Measurements from ENCODE around the gene IL20RB.

Gene IL20RB

GRCh38 chr3:137039570-137039969 is 81.8 kb downstream of the IL20RB start:
- TF ChIP-seq, protein P1, sequence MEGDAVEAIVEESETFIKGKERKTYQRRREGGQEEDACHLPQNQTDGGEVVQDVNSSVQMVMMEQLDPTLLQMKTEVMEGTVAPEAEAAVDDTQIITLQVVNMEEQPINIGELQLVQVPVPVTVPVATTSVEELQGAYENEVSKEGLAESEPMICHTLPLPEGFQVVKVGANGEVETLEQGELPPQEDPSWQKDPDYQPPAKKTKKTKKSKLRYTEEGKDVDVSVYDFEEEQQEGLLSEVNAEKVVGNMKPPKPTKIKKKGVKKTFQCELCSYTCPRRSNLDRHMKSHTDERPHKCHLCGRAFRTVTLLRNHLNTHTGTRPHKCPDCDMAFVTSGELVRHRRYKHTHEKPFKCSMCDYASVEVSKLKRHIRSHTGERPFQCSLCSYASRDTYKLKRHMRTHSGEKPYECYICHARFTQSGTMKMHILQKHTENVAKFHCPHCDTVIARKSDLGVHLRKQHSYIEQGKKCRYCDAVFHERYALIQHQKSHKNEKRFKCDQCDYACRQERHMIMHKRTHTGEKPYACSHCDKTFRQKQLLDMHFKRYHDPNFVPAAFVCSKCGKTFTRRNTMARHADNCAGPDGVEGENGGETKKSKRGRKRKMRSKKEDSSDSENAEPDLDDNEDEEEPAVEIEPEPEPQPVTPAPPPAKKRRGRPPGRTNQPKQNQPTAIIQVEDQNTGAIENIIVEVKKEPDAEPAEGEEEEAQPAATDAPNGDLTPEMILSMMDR (IDR thresholded peaks at IDR 0.05; ENCODE audit: low read depth, low read length) = no peak
- DNase-seq = no peak
- Histone ChIP-seq H3K4me3 (ENCODE audit: low read depth, low read length) (no peak overlapping the region), H3K9me3 (no peaks in the 10 kb centered on the region), H3K36me3 (no peaks in the 10 kb centered on the region), H3K27me3 (no peaks in the 10 kb centered on the region), H3K4me1 (no peaks in the 10 kb centered on the region)

GRCh38 chr3:137041251-137041650 is 83.5 kb downstream of the IL20RB start:
- Histone ChIP-seq H3K36me3 (no peaks in the 10 kb centered on the region), H3K4me3 (ENCODE audit: low read depth, low read length) (no peak overlapping the region), H3K4me1 (no peaks in the 10 kb centered on the region), H3K27me3 (no peaks in the 10 kb centered on the region), H3K9me3 (no peaks in the 10 kb centered on the region)
- TF ChIP-seq, protein P1 (IDR thresholded peaks at IDR 0.05; ENCODE audit: low read depth, low read length) = no peak
- DNase-seq = no peak

GRCh38 chr3:137041686-137042085 is 83.9 kb downstream of the IL20RB start:
- Histone ChIP-seq H3K36me3 (no peaks in the 10 kb centered on the region), H3K4me3 (ENCODE audit: low read depth, low read length) (no peak overlapping the region)
- TF ChIP-seq, protein P1 (IDR thresholded peaks at IDR 0.05; ENCODE audit: low read depth, low read length) = no peak

GRCh38 chr3:137046747-137047146 is 89.0 kb downstream of the IL20RB start:
- TF ChIP-seq, protein P1 (IDR thresholded peaks at IDR 0.05; ENCODE audit: low read depth, low read length) = no peak

More at GRCh38 chr3:137041686-137042085, 83.9 kb downstream of the IL20RB start:
- H3K4me1 ChIP-seq = no peaks in the 10 kb centered on the region
- H3K27me3 ChIP-seq = no peaks in the 10 kb centered on the region
- no peak for DNase-seq
- no peaks in the 10 kb centered on the region for H3K9me3 ChIP-seq

GRCh38 chr3:137047240-137047639 is 89.5 kb downstream of the IL20RB start:
- Histone ChIP-seq H3K36me3 (no peaks in the 10 kb centered on the region), H3K4me3 (ENCODE audit: low read depth, low read length) (no peak overlapping the region), H3K4me1 (no peaks in the 10 kb centered on the region), H3K27me3 (no peaks in the 10 kb centered on the region; the same call in 1 of the 2 replicates), H3K9me3 (no peaks in the 10 kb centered on the region)
- DNase-seq = no peak
- TF ChIP-seq, protein P1 (IDR thresholded peaks at IDR 0.05; ENCODE audit: low read depth, low read length) = no peak

More at GRCh38 chr3:137046747-137047146, 89.0 kb downstream of the IL20RB start:
- no peak overlapping the region for H3K4me3 ChIP-seq (ENCODE audit: low read depth, low read length)
- no peaks in the 10 kb centered on the region for H3K36me3 ChIP-seq
- H3K9me3 ChIP-seq = no peaks in the 10 kb centered on the region
- no peaks in the 10 kb centered on the region for H3K4me1 ChIP-seq
- no peaks in the 10 kb centered on the region; the same call in 1 of the 2 replicates for H3K27me3 ChIP-seq
- no peak for DNase-seq

- Histone ChIP-seq H3K4me3 (ENCODE audit: low read depth, low read length) (no peak overlapping the region), H3K36me3 (no peaks in the 10 kb centered on the region), H3K27me3 (peaks cover 5% of the 10 kb centered on the region), H3K4me1 (no peaks in the 10 kb centered on the region), H3K9me3 (no peaks in the 10 kb centered on the region)
- TF ChIP-seq, protein P1 (IDR thresholded peaks at IDR 0.05; ENCODE audit: low read depth, low read length) = no peak
- DNase-seq = no peak
Observed at GRCh38 chr3:137050281-137050680, 92.5 kb downstream of the IL20RB start.
